GM21526 (cell line): ENCODE results near the gene CARMIL1.

Experiments
- ATAC-seq: cut with Tn5 transposase; IDR thresholded peaks from one replicate; pipeline ENCODE4 v1.9.1; 2021; ENCODE audit warnings: moderate library complexity; ENCODE audit not compliant: unreplicated experiment, low FRiP score

The CARMIL1 gene

DNA sequence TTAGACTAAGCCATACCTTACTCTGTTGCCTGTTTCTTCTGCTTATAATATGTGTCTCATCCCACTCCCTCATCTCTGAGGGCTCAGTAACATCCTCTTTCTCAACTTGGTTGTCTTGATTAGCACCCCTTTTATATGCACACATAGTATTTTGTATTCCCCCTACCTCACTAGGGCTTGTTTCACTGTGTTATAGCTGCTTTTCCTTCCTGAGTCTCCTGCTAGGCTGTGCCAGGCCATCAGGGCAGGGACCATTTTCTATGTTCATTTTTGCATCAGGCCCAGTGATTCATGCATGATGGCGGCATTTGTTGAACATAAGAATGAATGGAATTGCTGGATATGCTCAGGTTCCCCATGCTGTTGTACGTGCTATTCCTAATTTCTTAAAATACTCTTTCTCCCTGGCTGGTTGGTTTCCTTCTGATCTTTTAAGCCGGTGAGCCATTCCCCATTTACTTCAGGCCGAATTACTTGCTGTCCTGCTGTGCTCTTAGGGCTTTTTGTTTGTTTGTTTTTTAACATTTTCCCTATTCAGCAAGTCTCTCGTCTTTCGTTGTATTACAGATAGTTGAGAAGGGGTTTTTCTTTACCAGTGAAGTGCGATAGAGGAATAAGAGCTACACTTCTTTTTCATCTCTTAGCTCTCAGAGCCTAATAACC lies 183.2 kb downstream of the CARMIL1 start:
- no peak for ATAC-seq

DNA sequence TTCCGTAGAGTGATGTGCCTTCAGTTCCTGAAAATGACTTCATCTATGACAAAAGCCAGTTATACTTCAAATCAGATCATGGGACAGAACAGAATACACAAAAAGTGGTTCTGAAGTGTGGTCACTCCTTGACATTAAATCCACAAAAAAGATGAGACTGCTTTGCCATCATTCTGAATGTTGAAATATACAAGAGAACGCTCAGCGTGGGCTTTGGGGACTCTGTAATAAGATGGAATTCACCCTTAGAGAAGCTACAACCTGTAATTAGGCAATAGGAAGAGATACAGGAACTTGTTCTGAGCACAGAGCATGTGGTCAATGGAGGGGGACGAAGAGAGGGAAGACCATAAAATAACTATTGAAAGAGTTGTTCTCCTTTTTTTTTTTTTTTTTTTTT lies 184.3 kb downstream of the CARMIL1 start:
- ATAC-seq = no peak

DNA sequence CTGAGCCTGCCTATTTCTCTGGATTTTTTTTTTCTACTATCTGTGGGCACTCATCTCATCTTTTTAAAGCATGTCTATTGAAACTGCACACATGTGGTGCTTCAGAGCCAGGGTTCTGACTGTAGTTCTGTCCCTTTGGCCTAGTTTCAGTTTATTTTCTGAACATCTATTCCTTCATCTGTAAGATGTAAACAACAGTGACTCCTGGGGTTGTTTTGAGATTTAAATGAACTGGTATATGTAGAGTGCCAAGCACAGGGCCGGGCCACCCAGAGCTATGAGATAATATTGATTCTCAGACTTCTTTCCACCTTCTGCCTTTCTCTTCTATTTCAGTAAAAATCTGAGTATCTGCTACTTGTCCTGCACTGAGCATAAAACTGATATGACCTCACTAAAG lies 185.1 kb downstream of the CARMIL1 start:
- no peak for ATAC-seq

DNA sequence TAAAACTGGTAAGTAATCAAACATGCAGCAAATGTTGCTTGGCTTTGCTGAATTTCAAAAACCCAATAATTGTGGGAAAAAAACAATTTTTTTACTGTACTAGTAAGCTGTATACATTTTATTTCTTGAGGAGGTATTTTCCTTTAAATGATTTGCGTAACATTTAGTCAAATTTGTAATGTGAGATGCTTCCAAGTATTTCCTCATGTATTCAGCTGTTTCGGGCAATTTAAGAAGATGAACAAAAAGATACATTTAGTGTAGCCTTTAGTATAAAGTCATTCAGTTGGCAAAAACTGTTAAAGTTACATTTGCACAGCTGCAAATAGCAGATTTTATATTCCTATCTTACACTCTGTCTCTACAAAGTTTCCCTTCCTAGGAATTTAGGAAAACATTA lies 186.8 kb downstream of the CARMIL1 start:
- no peak for ATAC-seq

DNA sequence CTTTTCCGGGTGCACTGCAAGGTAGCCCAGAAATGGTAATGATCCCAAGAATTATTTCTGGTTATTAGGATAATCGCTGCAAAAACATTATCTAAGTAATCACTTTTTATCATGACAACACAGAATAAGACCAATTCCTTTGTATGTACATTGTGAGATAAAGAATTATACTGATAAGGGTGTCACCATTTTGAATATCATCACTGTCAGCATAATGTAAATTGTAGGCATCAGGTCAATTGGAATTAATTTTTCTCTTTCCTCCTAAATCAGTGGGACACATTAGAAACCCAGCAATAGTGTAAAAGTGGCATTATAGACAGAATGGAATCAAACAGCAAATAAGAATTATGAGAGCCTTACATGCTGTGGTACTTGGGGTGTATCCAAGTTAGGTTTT lies 189.7 kb downstream of the CARMIL1 start:
- ATAC-seq = no peak

DNA sequence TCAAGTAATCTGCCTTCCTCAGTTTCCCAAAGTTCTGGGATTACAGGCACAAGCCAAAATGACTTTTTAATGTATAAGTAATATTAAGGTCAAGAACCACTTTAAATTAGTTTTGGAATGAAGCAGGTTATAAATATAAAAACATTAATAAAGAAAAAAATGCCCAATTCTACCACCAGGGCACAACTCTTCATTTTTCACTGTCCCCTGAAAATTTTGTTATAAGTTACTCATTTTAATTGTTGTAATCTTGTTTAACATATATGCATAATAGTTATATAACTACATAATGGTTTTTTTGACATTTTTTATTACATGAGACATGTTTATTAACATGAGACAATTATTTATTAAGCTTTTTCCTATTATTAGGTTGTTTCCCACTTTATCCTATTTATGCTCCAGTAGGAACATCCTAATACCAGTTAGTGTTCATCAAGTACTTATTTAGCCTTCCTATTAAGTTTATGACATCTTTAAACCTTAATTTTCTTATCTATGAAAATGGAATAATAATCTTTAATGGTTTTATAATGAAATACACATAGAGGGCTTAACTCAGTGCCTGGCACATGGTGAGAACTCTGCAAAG lies 190.7 kb downstream of the CARMIL1 start:
- no peak for ATAC-seq

DNA sequence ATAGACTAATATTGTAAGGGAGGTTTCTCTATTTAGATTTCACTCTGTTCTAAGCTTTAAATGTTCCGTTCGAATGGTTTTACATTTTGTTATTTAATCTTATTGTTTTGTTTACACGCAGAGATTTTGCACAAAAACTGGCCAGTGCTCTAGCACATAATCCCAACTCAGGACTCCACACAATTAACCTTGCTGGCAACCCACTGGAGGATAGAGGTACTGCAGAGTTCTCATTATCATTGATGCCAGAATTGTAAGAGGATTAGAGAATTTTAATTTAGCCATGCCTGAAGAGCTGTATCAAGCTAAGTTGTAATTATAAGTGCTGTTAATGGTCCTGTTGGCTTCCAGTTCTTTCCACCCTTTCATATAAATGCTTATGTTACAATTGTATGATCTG lies 193.1 kb downstream of the CARMIL1 start:
- no peak for ATAC-seq

DNA sequence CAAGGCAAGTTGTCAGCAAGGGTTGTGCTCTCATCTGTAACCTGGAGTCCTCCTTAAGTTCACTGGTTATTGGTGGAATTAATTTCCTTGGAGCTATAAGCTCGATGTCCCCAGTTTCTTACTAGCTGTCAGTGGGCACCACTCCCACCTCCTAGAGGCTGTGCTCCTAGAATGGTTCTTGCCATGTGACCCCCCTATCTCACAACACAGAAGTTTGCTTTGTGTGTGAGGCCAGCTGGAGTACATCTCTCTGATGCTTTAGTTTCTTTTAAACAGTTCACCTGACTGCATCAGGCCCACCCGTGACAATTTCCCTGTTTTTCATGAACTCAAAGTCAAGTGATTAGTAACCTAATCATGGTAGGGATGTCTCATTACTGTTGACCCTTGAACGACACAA lies 193.7 kb downstream of the CARMIL1 start:
- ATAC-seq = no peak

DNA sequence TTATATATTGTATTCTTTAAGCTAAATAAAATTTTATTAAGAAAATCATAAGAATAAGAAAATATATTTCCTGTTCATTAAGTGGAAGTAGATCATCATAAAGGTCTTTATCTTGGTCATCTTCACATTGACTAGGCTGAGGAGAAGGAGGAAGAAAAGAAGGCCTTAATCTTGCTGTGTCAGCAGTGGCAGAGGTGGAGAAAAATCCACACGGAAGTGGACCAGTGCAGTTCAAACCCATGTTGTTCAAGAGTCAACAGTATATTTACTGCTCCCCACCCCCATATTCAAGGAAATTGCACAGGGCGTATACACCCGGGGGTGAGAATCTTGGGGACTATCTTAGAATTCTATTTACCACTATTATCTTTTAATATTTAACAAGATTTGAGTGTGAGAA lies 194.3 kb downstream of the CARMIL1 start:
- ATAC-seq = no peak

DNA sequence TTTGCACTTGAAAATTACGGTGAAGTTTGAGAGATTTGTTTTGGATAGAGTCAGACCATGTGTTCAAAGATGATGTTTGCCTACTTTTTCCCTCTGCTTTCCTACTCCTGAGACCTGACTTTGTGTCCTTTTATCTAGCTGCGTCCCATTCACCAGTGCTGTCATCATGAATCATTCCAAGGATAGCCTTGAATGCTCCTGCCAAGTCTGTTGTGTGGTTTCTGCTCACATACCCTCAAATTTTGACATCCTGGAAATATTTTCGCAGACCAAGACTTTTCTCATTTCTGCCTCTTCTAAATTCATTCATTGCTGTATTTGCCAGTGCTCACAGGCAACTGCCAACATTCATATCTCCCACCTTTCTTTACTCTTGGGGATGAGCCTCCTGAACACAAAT lies 197.0 kb downstream of the CARMIL1 start:
- no peak for ATAC-seq

DNA sequence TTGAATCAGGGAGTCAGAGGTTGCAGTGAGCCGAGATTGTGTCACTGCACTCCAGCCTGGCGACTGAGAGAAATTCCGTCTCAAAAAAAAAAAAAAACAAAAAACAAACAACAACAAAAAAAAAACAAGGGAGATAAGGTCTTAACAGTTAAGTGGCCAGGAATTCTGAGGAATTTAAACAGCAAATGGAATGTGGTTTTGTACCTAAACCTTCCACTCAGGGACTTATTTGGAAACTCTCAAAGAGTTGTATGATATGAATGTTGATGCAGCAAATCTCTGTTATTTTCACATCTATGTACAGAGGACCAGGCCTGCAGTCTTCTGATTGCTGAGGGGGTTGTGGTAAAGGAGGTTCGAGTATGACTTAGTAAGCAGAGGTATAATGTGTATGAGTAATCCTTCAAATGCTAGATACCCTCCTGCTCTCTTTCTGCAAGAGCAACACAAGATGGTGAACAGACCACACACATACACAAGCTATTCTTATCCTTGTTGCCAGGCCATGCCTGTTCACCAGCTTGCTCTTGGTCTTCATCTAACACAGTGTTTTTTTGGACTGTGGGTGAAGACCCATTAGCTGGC lies 197.9 kb downstream of the CARMIL1 start:
- ATAC-seq = no peak

DNA sequence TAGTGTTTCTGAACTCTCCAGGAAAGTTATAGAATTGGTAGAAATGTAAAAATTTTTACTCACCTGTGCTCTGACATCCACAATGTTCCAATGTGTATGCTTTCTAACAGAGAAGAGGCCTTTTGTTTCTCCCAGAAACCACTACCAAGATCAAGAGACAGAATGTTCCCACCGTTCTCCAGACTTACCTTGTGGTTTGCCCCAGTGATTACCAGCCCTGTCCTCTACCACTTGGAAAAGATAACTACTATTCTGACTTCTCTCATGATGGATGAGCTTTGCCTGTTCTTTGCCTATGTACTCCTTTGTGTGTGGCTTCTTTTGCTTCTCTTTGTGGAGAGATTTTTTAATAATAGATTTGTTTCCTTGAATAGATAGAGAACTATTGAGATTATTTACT lies 199.8 kb downstream of the CARMIL1 start:
- ATAC-seq = no peak

DNA sequence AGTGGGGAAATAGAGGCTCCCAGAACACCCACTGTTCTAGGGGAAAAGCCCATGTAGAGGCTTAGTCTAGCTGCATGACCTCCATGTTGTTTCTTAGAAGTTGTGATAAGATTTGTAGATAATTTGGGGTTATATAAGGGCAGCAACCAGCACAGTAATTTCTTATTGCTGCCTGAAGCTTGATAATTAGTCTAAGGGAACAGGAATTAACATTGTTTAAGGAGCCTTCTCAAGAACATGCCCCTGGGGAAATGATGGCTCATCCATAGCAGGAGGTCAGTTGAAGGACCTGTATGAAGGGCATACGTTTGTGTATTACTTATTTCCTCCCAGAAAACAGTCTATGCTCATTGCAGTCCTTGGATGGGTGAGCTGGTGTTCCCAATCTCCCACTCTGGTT lies 202.1 kb downstream of the CARMIL1 start:
- ATAC-seq = no peak

DNA sequence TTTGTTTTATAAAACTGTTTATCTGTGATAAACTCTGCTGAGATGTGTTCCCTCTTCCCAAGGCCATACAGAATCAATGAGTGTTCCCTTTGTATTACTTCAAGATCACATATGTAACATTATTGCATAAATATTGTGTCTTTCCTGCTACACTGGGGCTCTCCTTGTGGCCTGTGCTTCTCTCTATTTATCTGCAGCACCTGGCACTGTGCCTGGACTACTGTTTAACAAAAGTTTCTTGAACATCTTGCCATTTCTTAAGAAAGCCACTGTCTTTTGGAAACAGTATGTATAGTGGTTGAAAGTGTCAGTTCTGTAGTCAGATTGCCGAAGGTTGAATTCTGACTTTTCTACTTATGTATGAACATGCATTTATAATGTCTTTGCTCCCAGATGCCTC lies 203.8 kb downstream of the CARMIL1 start:
- no peak for ATAC-seq

DNA sequence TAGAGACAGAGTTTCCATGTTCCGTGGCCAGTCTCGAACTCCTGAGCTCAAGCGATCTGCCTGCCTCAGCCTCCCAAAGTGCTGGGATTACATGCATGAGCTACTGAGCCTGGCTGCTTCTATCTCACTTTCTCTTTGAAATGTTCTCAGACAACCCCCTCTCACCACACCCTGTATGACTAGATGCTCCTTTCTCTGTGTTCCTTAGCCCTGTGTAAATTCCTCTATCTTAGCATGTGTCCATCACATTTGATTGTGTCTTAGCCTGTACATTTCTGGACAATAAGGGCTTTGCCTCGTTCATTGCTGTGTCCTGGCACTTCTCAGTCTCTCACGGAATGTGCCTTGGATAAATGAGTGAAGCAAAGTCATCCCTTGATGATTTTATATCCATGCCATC lies 204.8 kb downstream of the CARMIL1 start:
- ATAC-seq = no peak

DNA sequence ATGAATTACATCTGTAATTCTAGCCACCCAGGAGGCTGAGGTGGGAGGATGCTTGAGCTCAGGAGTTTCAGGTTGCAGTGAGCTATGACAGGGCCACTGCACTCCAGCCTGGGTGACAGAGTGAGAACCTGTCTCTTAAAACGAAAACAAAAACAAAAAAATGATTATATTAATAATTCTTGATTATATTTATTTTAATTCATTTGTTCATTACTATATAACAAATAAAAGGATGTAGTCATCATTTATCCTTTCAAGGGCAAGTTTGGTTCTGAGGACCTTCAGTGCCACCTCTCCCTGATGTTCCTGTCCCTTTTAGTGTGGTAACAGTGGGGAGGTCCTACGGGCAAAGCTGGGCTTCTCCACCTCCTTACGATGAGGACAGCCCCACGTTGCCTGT lies 205.7 kb downstream of the CARMIL1 start:
- ATAC-seq = no peak

DNA sequence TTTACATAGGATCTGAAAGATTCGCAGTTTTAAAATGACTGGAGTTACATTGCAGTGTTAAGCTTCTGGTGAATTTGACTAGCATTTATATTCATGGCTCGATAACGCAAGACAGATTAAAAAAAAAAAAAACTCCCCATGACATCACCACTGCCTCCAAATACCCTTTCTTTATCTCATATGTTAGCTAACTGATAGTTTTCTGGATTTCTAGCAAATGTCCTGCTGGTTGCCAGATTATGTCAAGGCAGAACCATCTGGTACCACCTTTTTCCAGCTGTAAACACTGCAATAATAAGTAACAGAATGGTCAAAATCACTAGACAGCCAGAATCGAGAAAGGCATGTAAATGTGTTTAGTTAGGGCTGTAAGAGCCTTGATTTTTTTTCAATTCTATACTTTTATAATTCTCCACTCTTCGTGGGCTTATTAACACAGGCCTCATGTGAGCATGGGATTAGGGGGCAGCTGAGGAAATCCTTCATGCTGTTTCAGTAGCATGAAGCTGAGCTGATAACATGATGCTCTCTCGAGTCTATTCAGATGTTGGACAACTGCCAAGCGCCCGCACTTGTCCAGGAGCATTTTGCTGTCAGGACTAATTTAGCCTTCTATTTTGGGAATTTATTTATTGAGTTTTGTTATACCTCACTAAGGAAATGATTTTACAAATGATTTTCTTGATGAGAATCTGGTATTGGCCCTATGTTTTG lies 206.8 kb downstream of the CARMIL1 start:
- no peak for ATAC-seq

DNA sequence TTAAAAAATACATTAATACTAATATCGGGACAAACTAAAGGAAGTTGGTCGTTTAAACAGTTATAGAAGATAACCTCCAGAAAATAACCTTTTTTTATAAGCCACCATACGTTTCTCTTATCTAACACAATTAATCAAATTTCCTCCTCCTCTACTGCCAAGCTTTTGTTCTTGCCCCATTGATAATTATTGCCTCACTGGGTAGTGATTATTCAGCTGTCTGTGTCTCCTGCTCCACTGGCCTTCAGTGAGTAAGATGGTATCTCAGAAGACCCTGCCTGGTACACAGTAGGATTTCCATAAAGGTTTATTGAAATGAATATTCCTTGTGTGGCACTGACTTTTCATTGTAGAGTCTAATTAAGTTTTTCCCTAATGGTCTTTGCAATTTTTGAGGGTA lies 207.4 kb downstream of the CARMIL1 start:
- no peak for ATAC-seq

DNA sequence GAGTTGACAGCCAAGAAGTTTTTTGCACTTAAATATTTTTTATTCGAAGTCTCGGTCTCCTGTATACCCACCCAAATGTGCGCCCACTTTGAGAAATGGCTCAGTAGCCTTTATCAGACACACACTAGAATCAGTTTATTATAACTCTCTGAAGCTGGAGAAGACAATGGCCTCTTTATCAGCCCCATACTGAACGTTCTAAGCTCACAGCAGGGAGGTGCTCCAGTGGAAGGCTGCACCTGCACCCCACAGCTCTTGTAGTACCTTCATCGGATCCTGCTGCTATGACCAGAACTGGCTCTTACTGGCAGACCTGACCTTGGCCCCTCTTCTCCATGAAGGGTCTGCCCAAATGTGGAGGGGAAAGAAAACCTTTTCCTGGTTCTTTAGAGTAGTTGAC lies 207.8 kb downstream of the CARMIL1 start:
- no peak for ATAC-seq

DNA sequence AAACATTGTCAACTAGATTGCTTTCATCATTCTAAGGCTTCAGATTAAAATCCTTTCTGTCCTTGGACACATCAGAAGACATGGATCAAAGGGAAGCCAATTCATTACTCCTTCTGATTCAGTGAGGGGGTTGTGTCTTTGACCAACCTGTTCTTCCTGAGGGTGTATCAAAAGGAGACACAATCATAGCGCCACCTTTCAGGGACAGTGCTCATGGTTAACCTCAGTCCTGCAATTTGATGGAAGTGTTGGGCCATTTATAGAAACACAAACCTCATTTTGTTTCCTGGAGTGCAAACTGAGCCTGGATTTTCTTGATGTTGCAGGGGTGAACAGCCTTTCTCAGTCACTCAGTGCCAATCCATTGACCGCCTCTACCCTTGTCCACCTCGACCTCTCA lies 209.0 kb downstream of the CARMIL1 start:
- ATAC-seq = no peak

DNA sequence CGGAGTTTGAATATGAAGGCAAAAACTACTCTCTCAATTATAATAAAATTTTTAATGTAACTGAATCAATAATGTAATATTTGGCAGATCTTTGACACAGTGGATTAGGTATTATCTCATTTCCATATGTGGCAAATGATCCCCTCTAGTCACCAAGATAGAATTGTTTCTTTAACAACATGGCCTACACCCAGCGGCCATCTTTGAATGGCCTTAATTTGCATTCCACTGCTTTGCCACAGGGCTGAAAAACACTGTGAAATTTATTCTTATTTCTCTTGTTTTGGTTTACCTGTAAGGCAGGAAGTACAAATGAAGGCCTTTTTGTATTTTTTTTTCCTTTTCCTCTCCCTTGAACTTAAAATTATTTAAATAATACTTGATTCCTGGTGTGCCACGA lies 210.2 kb downstream of the CARMIL1 start:
- no peak for ATAC-seq
